ENCODE data around the gene NHSL2.

Gene NHSL2

GRCh38 chrX:72019487-72019886 is 108.8 kb downstream of the NHSL2 start:
- no peak for DNase-seq (ENCODE audit: low spot score)

GRCh38 chrX:72020204-72020603 is 109.6 kb downstream of the NHSL2 start:
- DNase-seq (ENCODE audit: low spot score) = no peak

GRCh38 chrX:72020788-72021187 is 110.1 kb downstream of the NHSL2 start:
- DNase-seq (ENCODE audit: low spot score) = no peak

GRCh38 chrX:72021975-72022374 is 111.3 kb downstream of the NHSL2 start:
- DNase-seq (ENCODE audit: low spot score) = peak; percentile 13

GRCh38 chrX:72023071-72023470 is 112.4 kb downstream of the NHSL2 start:
- no peak for DNase-seq (ENCODE audit: low spot score)

GRCh38 chrX:72025236-72025770 is 114.7 kb downstream of the NHSL2 start:
- no peak for DNase-seq (ENCODE audit: low spot score)

- no peak for DNase-seq (ENCODE audit: low spot score)
Measured at GRCh38 chrX:72026341-72027023, 115.8 kb downstream of the NHSL2 start.

- no peak for DNase-seq (ENCODE audit: low spot score)
Measured at GRCh38 chrX:72027024-72027913, 116.6 kb downstream of the NHSL2 start.

GRCh38 chrX:72027914-72028307 is 117.3 kb downstream of the NHSL2 start:
- no peak for DNase-seq (ENCODE audit: low spot score)

GRCh38 chrX:72028701-72029470 is 118.2 kb downstream of the NHSL2 start:
- no peak for DNase-seq (ENCODE audit: low spot score)

- DNase-seq (ENCODE audit: low spot score) = no peak
Measured at GRCh38 chrX:72029483-72030411, 119.1 kb downstream of the NHSL2 start.

- no peak for DNase-seq (ENCODE audit: low spot score)
Measured at GRCh38 chrX:72030431-72030830, 119.8 kb downstream of the NHSL2 start.

GRCh38 chrX:72031118-72031517 is 120.5 kb downstream of the NHSL2 start:
- DNase-seq (ENCODE audit: low spot score) = no peak

- no peak for DNase-seq (ENCODE audit: low spot score)
Measured at GRCh38 chrX:72031634-72032033, 121.0 kb downstream of the NHSL2 start.

GRCh38 chrX:72037601-72038000 is 127.0 kb downstream of the NHSL2 start:
- DNase-seq (ENCODE audit: low spot score) = no peak

- no peak for DNase-seq (ENCODE audit: low spot score)
Measured at GRCh38 chrX:72038016-72038415, 127.4 kb downstream of the NHSL2 start.

- DNase-seq (ENCODE audit: low spot score) = no peak
Measured at GRCh38 chrX:72038868-72039267, 128.2 kb downstream of the NHSL2 start.

GRCh38 chrX:72040506-72040905 is 129.9 kb downstream of the NHSL2 start:
- DNase-seq (ENCODE audit: low spot score) = no peak

GRCh38 chrX:72041176-72041575 is 130.5 kb downstream of the NHSL2 start:
- no peak for DNase-seq (ENCODE audit: low spot score)

GRCh38 chrX:72041871-72042851 is 131.5 kb downstream of the NHSL2 start:
- DNase-seq (ENCODE audit: low spot score) = no peak
